HEK293 (cell line): ENCODE results near the gene UNC13A.

ENCODE experiments used
- SALL2 ChIP-seq: fragments of 450-650 bp; formaldehyde crosslinking; IDR thresholded peaks from 2 replicates; pipeline ENCODE4 v1.5.0; 2017; ENCODE audit warnings: missing biosample characterization, mild to moderate bottlenecking, missing genetic modification characterization, borderline replicate concordance
- ZNF157 ChIP-seq: fragments of 450-650 bp; formaldehyde crosslinking; IDR thresholded peaks from 2 replicates; pipeline ENCODE4 v1.5.1; 2016; ENCODE audit warnings: missing biosample characterization, missing genetic modification characterization
- ZNF184 ChIP-seq: fragments of 450-650 bp; IDR thresholded peaks from 2 replicates; pipeline ENCODE4 v1.5.1; 2018; ENCODE audit warnings: missing biosample characterization, mild to moderate bottlenecking, missing genetic modification characterization
- ZNF274 ChIP-seq, 2 experiments: fragments of 200-500 bp in 1 of 2; fragments of 450-650 bp in 1 of 2; sonication (Bioruptor generic) in 1 of 2; formaldehyde crosslinking in 1 of 2; IDR thresholded peaks; 2 replicates each; pipeline versions ENCODE4 v1.5.1 to v1.6.1; 2014 to 2016; ENCODE audit warnings: borderline replicate concordance in 1 of 2, inconsistent platforms in 1 of 2, low read length in 1 of 2, missing biosample characterization in 1 of 2, missing genetic modification characterization in 1 of 2
- ZNF366 ChIP-seq: fragments of 450-650 bp; formaldehyde crosslinking; conservative IDR thresholded peaks from 2 replicates; pipeline ENCODE4 v1.5.1; 2016; ENCODE audit warnings: missing biosample characterization, missing genetic modification characterization
- ZNF404 ChIP-seq: fragments of 450-650 bp; formaldehyde crosslinking; IDR thresholded peaks from 2 replicates; pipeline ENCODE4 v1.5.1; 2017; ENCODE audit warnings: missing biosample characterization, missing genetic modification characterization
- TF ChIP-seq, protein P1 (sequence below): fragments of 450-650 bp; formaldehyde crosslinking; IDR thresholded peaks from 2 replicates; pipeline ENCODE4 v1.5.1; 2016; ENCODE audit warnings: missing biosample characterization, missing genetic modification characterization
- TF ChIP-seq, protein P2 (sequence below): fragments of 450-650 bp; formaldehyde crosslinking; IDR thresholded peaks from 2 replicates; pipeline ENCODE4 v1.5.1; 2016; ENCODE audit warnings: missing biosample characterization, missing genetic modification characterization
- TF ChIP-seq, protein P3 (sequence below): fragments of 450-650 bp; formaldehyde crosslinking; IDR thresholded peaks from 2 replicates; pipeline ENCODE4 v1.5.1; 2016; ENCODE audit warnings: missing biosample characterization, missing genetic modification characterization

DNA sequence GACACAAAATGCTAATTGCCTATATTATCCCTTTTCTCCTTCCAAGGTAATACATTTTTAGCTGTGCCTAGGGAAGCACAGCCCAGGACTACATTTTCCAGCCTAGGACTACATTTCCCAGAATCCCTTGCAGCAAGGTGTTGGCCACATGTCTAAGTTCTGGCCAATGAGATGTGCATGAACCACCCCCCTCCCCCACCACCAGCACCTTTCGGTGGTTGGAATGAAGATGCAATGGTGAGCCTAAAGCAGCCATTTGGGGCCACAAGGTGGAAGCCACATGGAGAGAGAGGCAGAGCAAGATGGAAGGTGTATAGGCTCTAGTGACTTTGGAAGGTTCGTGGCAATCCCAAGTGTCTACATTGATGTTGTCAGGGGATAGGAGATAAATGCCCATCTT lies 16.2 kb downstream of the UNC13A start:
- no peak for TF ChIP-seq ZNF404 (tag by site-specific recombination)
- TF ChIP-seq, protein P1, sequence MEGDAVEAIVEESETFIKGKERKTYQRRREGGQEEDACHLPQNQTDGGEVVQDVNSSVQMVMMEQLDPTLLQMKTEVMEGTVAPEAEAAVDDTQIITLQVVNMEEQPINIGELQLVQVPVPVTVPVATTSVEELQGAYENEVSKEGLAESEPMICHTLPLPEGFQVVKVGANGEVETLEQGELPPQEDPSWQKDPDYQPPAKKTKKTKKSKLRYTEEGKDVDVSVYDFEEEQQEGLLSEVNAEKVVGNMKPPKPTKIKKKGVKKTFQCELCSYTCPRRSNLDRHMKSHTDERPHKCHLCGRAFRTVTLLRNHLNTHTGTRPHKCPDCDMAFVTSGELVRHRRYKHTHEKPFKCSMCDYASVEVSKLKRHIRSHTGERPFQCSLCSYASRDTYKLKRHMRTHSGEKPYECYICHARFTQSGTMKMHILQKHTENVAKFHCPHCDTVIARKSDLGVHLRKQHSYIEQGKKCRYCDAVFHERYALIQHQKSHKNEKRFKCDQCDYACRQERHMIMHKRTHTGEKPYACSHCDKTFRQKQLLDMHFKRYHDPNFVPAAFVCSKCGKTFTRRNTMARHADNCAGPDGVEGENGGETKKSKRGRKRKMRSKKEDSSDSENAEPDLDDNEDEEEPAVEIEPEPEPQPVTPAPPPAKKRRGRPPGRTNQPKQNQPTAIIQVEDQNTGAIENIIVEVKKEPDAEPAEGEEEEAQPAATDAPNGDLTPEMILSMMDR (tag by site-specific recombination), result no peak
- no peak for TF ChIP-seq ZNF366
- TF ChIP-seq ZNF184 (tag by site-specific recombination), result no peak
- TF ChIP-seq, protein P2, sequence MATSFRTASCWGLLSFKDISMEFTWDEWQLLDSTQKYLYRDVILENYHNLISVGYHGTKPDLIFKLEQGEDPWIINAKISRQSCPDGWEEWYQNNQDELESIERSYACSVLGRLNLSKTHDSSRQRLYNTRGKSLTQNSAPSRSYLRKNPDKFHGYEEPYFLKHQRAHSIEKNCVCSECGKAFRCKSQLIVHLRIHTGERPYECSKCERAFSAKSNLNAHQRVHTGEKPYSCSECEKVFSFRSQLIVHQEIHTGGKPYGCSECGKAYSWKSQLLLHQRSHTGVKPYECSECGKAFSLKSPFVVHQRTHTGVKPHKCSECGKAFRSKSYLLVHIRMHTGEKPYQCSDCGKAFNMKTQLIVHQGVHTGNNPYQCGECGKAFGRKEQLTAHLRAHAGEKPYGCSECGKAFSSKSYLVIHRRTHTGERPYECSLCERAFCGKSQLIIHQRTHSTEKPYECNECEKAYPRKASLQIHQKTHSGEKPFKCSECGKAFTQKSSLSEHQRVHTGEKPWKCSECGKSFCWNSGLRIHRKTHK (tag by site-specific recombination), result no peak
- no peak for TF ChIP-seq SALL2
- no peak for TF ChIP-seq ZNF157 (tag by site-specific recombination)
- TF ChIP-seq, protein P3, sequence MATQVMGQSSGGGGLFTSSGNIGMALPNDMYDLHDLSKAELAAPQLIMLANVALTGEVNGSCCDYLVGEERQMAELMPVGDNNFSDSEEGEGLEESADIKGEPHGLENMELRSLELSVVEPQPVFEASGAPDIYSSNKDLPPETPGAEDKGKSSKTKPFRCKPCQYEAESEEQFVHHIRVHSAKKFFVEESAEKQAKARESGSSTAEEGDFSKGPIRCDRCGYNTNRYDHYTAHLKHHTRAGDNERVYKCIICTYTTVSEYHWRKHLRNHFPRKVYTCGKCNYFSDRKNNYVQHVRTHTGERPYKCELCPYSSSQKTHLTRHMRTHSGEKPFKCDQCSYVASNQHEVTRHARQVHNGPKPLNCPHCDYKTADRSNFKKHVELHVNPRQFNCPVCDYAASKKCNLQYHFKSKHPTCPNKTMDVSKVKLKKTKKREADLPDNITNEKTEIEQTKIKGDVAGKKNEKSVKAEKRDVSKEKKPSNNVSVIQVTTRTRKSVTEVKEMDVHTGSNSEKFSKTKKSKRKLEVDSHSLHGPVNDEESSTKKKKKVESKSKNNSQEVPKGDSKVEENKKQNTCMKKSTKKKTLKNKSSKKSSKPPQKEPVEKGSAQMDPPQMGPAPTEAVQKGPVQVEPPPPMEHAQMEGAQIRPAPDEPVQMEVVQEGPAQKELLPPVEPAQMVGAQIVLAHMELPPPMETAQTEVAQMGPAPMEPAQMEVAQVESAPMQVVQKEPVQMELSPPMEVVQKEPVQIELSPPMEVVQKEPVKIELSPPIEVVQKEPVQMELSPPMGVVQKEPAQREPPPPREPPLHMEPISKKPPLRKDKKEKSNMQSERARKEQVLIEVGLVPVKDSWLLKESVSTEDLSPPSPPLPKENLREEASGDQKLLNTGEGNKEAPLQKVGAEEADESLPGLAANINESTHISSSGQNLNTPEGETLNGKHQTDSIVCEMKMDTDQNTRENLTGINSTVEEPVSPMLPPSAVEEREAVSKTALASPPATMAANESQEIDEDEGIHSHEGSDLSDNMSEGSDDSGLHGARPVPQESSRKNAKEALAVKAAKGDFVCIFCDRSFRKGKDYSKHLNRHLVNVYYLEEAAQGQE (tag by site-specific recombination), result no peak
- TF ChIP-seq ZNF274 (IDR thresholded peaks at IDR 0.05; ENCODE audit: low read length), result no peak
- no peak for TF ChIP-seq ZNF274 (tag by site-specific recombination; IDR thresholded peaks at IDR 0.05; ENCODE audit: borderline replicate concordance)
